Transverse colon (tissue), 4 donors: ENCODE data around the gene PSMA8.

Experiments used
- CTCF ChIP-seq, 5 experiments: fragments of 200-600 bp in 3 of 5; fragments of 450-650 bp in 2 of 5; sonication (generic) in 3 of 5; IDR thresholded peaks; 1 replicate in 2 of 5; 2 replicates in 3 of 5; pipeline ENCODE4 v1.5.1; 2016 to 2017; ENCODE audit warnings: antibody characterized with exemption in 5 of 5, inconsistent platforms in 3 of 5, mild to moderate bottlenecking in 2 of 5, moderate library complexity in 1 of 5
- EP300 ChIP-seq: sonication (generic); formaldehyde crosslinking; IDR thresholded peaks from one replicate; pipeline ENCODE4 v1.6.1; 2017; ENCODE audit warnings: antibody characterized with exemption, low read depth
- POLR2A ChIP-seq: fragments of 450-650 bp; IDR thresholded peaks from one replicate; pipeline ENCODE4 v1.6.1; 2016; ENCODE audit warnings: antibody characterized with exemption, mild to moderate bottlenecking, moderate library complexity
- POLR2AphosphoS5 ChIP-seq, 3 donors: sonication (generic); formaldehyde crosslinking; IDR thresholded peaks; one replicate each; pipeline ENCODE4 v1.6.1; 2016; ENCODE audit warnings: antibody characterized with exemption in 3 of 3

- TF ChIP-seq CTCF (IDR thresholded peaks at IDR 0.05) (no peak), EP300 (no peak), POLR2AphosphoS5 (IDR thresholded peaks at IDR 0.05) (no peak), POLR2A (no peak)
These were observed 14.4 kb upstream of the PSMA8 start for GRCh38 chr18:26119246-26119645.
